NCI-H2227 (cell line): ENCODE measurements around the gene ELF1.
"Not testable (repeated sequence)": the region's sequence is repeated elsewhere in the genome, so short reads cannot be mapped to it uniquely, and the experiment has no call there.

Experiments
- DNase-seq: peaks from one replicate; lab custom pipeline; 2025; ENCODE audit not compliant: unreplicated experiment; lab: John Stamatoyannopoulos, UW

The ELF1 gene

DNA sequence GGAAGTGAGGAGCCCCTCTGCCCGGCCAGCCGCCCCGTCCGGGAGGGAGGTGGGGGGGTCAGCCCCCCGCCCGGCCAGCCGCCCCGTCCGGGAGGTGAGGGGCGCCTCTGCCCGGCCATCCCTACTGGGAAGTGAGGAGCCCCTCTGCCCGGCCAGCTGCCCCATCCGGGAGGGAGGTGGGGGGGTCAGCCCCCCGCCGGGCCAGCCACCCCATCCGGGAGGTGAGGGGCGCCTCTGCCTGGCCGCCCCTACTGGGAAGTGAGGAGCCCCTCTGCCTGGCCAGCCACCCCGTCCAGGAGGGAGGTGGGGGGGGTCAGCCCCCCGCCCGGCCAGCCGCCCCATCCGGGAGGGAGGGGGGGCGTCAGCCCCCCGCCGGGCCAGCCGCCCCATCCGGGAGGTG lies 118.5 kb downstream of the ELF1 start:
- not testable (repeated sequence) for DNase-seq

DNA sequence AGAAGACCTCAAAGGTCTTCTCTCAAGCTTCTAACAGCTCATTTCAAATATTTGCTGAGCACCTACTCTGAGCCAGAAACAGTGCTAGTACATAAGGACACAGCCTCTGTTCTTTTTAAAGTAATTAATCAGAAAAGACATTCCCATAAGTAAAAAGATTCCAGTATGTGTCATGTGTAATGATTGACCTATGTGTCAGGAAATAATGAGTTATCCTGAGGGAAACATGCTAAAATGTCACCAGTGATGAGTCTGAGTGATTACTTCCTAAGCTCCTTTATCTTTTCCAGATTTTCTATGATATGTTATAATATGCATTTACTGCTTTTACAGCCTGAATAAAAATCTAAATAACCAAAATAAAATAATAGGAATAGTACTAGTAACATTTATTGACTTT lies 122.1 kb downstream of the ELF1 start:
- DNase-seq, result no peak

DNA sequence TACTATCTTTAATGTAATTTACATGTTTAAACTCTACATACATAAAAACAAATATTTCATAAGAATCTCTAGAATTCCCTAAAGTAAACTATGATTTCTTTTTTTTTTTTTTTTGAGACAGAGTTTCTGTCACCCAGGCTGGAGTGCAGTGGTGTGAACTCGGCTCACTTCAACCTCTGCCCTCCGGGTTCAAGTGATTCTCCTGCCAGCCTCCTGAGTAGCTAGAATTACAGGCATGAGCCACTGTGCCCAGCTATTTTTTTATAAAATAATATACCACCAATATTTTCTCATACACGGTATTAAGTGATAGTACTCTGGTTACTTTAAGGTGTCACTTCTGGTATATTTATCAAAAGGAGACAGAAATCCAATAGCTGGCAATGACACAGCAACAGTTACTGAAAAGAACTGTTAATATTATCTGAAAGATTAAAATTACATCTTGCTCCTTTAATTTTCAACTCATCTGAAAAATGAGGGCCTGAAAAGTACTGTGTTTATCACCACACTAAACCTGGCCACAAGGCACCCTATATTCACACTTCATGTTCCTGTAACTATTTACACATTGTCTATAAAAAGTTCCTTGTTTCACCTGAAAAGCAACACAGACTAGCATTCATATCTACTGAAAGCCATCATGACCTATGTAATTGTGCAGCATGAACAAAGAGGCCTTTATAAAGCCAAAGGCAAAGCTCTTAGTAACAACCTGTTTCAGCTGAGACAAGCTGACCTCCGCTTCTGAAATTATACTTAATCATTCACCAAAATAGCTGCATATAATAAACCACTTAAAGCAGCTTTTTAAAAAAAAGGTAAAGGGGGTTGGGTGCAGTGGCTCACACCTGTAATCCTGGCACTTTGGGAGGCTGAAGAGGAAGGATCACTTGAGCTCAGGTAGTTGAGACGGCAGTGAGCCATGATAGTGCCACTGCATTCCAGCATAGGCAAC lies 123.6 kb downstream of the ELF1 start:
- DNase-seq, result peak; percentile 35

DNA sequence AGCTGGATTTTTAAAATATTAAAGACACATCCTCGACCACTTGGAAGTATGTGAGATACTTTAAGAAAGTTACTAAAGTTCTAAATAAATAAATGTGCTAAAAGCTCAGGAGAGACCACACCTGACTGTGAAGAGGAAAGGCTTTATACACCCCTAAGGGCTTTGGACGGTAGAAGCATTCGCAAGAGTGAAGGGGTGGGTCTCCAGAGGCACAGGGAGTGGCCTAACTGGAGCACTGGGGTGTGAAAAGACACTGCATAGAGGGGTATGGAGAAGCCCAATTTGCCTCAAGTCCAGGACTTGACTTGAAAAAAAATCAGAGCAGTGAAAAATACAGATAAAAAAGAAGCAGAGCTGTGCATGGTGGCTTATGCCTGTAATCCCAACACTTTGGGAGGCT lies 125.5 kb downstream of the ELF1 start:
- not testable (repeated sequence) for DNase-seq

GRCh38 chr13:40886017-40886416 lies 133.1 kb downstream of the ELF1 start:
- DNase-seq, result no peak

GRCh38 chr13:40884175-40884574 lies 134.9 kb downstream of the ELF1 start:
- DNase-seq, result not testable (repeated sequence)
